NCI-H1048 (cell line): ENCODE results near the gene CDKL2.
"Not testable (repeated sequence)": the region's sequence is repeated elsewhere in the genome, so short reads cannot be mapped to it uniquely, and the experiment has no call there.

Experiments used
- DNase-seq: peaks from one replicate; lab custom pipeline; 2025; lab: John Stamatoyannopoulos, UW

The CDKL2 gene

DNA sequence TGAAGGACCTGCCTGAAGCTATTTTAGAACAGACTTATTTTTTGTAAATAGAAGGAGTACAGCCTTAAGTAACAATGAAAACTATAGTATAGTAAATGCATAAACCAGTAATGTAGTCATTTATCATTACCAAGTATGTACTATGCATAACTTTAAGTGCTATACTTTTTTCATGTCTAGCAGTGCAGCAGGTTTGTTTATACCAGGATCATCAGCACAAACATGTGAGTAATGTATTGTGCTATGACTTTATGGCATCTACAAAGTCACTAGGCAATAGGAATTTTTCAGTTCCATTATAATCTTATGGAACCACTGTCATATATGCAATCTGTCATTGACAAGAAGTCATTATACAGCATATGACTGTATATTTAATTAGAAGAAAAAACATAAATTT lies 77.9 kb downstream of the CDKL2 start:
- no peak for DNase-seq

DNA sequence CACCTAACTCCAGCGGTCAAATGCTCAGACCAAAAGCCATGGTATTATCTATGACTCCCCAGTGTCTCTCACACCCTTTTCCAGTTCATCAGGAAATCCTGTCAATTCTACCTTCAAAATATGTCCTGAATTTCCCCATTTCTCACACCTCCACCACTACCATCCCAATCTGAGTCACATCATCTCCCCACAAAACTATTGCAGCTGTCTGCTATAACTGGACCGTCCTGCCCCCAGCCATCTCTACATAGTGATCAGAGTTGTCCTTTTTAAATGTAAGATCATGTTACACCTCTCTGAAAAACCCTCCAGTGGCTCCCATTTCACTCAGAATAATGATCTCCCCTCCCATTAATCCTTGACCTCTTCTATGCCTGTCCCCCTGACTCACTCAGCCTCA lies 81.3 kb downstream of the CDKL2 start:
- DNase-seq: no peak

DNA sequence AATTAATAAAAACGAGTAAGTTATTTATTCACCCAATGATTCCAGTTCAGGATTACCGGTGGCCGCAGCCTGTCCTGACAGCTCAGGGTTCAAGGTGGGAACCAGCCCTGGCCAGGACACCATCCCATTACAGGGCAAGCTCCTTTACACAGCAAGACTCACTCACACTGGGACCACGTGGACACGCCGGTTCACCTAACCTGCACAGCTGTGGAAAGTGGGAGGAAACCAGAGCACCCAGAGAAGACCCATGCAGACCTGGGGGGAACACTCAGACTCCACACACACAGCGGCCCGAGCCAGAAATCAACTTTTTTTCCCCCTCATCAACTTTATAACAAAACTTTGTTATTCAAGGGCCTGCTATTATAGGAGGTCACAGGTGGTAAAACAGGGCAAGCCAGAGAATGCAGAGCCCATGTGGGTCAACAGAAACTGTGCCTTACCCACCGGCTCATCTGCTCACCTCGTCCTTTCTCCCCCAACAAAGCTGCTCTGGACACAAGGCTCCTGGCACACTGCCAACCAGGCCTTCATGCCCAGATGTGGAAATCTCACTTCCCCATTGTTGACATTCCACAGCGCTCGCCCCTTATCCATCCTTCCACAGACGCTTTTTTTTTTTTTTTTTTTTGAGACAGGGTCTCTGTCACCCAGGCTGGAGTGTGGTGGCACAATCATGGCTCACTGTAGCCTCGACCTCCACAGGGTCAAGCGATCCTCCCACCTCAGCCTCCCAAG lies 82.5 kb downstream of the CDKL2 start:
- no peak for DNase-seq

DNA sequence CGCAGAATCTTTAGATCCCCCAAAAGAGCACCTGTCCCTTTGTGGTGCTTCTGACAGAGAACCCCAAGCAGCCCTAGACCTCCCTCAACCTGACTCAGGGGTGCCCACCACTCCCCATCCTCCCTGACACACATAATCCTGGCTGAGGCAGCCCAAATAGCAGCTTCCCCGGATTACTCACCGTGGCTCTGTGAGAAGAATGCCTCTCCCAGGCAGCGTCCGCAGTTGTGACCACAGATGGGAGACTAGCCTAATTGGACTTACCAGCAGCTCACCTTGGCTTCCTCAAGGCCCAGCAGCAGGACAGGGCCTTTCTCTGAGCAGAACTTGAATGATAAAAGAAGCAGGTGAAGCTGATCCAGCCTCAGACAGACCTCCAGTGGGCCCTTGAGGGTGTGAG lies 84.8 kb downstream of the CDKL2 start:
- no peak for DNase-seq

DNA sequence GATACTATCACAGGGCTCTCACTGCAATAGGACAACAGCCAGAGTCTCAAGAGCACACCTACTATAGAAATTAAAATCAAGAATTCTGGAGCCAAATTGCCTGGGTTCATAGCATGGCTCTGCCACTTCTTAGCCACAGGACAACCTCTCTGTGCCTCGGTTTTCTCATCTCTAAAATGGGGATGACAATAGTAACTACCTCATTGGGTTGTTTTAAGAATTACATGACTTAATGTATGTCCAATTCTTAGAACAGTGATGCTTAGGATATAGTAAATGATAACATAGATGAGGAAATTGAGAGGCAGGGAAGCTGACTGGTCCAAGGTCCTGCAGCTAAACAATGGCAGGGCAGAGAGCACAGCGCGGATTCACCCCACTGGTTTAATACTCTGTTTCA lies 85.5 kb downstream of the CDKL2 start:
- DNase-seq: no peak

DNA sequence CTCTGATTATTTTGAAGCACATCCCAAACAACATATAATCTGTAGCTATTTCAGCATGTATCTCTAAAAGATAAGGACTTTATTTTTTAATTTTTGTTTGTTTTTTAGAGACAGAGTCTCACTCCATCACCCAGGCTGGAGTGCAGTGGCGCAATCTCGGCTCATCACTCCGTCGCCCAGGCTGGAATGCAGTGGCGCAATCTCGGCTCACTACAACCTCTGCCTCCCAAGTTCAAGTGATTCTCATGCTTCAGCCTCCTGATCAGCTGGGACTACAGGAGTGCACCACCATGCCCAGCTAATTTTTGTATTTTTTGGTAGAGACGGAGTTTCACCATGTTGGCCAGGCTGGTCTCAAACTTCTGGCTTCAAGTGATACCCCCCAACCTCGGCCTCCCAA lies 86.1 kb downstream of the CDKL2 start:
- DNase-seq: not testable (repeated sequence)

DNA sequence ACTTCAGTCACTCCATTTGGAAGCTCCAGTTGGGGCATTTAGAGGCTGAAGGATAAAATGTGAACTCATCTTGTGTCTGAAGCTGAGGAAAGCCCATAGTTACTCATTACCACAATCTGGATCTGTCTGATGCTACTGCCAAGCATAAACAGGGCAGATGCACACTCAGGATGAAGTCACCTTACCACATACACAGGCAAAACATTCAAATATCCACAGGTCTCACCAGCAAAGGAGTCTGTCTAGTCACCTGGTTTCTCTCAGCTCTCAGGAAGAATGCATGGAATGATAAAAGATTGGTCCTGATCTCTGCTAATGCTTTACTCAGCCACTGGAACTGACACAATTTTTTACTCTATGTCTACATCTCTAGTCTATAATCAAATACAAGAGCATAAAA lies 87.5 kb downstream of the CDKL2 start:
- no peak for DNase-seq

DNA sequence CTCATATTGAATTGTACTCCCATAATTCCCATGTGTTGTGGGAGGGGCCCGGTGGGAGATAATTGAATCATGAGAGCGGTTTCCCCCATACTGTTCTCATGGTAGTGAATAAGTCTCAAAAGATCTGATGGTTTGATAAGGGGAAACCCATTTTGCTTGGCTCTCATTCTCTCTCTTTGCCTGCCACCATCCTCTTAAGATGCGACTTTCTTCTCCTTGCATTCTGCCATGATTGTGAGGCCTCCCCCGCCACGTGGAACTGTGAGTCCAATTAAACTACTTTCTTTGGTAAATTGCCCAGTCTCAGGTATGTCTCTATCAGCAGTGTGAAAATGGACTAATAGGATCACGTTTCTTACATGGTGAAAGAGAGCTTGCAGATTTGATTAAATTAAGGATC lies 93.0 kb downstream of the CDKL2 start:
- DNase-seq: not testable (repeated sequence)

DNA sequence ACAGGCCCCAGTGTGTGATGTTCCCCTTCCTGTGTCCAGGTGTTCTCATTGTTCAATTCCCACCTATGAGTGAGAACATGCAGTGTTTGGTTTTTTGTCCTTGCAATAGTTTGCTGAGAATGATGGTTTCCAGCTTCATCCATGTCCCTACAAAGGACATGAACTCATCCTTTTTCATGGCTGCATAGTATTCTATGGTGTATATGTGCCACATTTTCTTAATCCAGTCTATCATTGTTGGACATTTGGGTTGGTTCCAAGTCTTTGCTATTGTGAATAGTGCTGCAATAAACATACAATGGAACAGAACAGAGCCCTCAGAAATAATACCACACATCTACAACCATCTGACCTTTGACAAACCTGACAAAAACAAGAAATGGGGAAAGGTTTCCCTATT lies 96.4 kb downstream of the CDKL2 start:
- not testable (repeated sequence) for DNase-seq

DNA sequence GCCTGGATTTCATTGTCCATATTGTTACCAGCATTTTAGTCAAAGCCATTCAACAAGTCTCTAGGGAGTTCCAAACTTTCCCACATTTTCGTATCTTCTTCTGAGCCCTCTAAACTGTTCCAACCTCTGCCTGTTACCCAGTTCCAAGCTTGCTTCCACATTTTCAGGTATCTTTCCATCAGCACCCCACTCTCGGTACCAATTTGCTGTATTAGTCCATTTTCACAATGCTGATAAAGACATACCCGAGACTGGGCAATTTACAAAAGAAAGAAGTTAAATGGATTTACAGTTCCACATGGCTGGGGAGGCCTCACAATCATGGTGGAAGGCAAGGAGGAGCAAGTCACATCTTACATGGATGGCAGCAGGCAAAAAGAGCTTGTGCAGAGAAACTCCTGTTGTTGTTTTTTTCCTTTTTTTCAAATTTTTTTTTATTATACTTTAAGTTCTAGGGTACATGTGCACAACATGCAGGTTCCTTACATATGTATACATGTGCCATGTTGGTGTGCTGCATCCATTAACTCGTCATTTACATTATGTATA lies 96.9 kb downstream of the CDKL2 start:
- not testable (repeated sequence) for DNase-seq

DNA sequence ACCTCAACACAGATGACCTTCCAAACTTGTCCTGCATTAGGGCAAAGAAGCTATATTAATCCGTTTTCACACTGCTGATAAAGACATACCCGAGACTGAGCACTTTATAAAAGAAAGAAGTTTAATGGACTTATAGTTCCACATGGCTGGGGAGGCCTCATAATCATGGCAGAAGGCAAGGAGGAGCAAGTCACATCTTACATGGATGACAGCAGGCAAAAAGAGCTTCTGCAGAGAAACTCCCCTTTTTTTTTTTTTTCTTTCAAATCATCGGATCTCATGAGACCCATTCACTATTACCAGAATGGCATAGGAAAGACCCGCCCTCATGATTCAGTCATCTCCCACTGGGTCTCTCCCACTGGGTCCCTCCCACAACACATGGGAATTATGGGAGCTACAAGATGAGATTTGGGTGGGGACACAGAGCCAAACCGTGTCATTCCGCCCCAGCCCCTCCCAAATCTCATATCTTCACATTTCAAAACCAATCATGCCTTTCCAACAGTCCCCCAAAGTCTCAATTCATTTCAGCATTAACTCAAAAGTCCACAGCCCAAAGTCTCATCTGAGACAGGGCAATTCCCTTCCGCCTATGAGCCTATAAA lies 98.7 kb downstream of the CDKL2 start:
- not testable (repeated sequence) for DNase-seq

DNA sequence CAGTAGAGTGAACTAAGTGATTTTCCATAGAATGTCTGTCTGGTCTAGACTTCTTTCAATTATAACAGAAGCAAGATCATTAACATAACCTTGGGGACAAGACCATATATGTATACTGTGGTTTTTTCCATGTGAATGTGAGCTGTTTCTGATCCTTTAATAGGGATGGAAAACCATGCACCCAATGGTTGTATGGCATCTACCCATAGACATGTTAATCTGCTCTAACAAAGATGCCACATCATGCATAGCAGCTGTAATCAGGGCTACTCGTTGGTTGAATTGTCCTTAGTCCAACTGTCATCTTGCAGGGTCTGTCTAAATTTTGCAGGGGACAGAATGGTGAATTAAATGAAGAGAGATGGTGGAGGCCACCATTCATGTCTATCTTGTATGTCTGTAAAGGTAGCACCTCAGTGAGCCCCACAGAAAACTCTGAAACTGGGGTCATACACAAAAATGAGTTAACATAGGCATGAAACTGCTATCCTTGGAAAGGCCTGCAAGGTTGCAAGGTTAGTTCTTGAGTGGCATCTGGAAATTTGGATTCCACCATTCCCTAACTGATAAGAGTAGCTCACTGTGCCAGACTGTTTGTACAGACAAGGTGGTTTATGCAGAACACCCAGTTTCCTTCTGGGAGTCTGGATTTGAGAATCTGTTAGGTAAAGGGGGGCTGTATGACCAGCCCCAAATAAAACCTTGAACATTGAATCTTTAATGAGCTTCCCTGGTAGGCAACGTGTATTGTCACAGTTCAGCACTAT lies 99.6 kb downstream of the CDKL2 start:
- DNase-seq: no peak
